Suprapubic skin (tissue), 4 donors: ENCODE results near the gene PPP2R1B. TPM values are rescaled to one million over a fixed set of nuclear protein-coding genes. Genes with fewer than 3 reads are reported as not detected.
"Not testable (repeated sequence)": the region's sequence is repeated elsewhere in the genome, so short reads cannot be mapped to it uniquely, and the experiment has no call there.

Experiments used
- DNase-seq, 2 donors: peaks; one replicate each; pipeline ENCODE4 v3.0.0-alpha.2; 2019; ENCODE audit warnings: low spot score in 2 of 2
- H3K27ac ChIP-seq: fragments of 200-600 bp; sonication (generic); one replicate; pipeline ENCODE4 v1.5.1; 2019
- H3K27me3 ChIP-seq: fragments of 200-600 bp; sonication (generic); one replicate; pipeline ENCODE4 v1.5.1; 2019
- H3K36me3 ChIP-seq: fragments of 200-600 bp; sonication (generic); one replicate; pipeline ENCODE4 v1.5.1; 2019
- H3K4me1 ChIP-seq: fragments of 200-600 bp; sonication (generic); one replicate; pipeline ENCODE4 v1.5.1; 2019
- H3K4me3 ChIP-seq: fragments of 200-600 bp; sonication (generic); one replicate; pipeline ENCODE4 v1.5.1; 2019; ENCODE audit warnings: mild to moderate bottlenecking
- H3K9me3 ChIP-seq: fragments of 200-600 bp; sonication (generic); one replicate; pipeline ENCODE4 v1.5.1; 2019
- EP300 ChIP-seq: sonication (generic); formaldehyde crosslinking; IDR thresholded peaks from one replicate; pipeline ENCODE4 v1.6.1; 2017; ENCODE audit warnings: antibody characterized with exemption
- POLR2A ChIP-seq, 2 donors: fragments of 450-650 bp; IDR thresholded peaks; one replicate each; pipeline ENCODE4 v1.6.1; 2017; ENCODE audit warnings: antibody characterized with exemption in 2 of 2, mild to moderate bottlenecking in 2 of 2, moderate library complexity in 2 of 2
- POLR2AphosphoS5 ChIP-seq, 3 donors: sonication (generic); formaldehyde crosslinking; IDR thresholded peaks; one replicate each; pipeline ENCODE4 v1.6.1; 2017; ENCODE audit warnings: antibody characterized with exemption in 3 of 3
- WGBS: methylation state at CpG from one replicate; pipeline ENCODE4 v1.1.5; 2018; 5-methylcytosine and 5-hydroxymethylcytosine counted together
- total RNA-seq, 4 donors: library from RNA; depleted of rRNA; stranded (reverse); fragments of >200 nt; gene quantifications; one replicate each; pipeline ENCODE4 v1.1.0, GENCODE V29; 2016
- TF ChIP-seq, protein P1 (sequence below), 2 donors: fragments of 200-600 bp in 1 of 2; fragments of 450-650 bp in 1 of 2; sonication (generic) in 1 of 2; IDR thresholded peaks; one replicate each; pipeline ENCODE4 v1.5.1; 2016 to 2019; ENCODE audit warnings: antibody characterized with exemption in 2 of 2, mild to moderate bottlenecking in 1 of 2, moderate library complexity in 1 of 2

The PPP2R1B gene
- total RNA-seq, 4 donors from 2014 or later: 27.9 to 39.8 (median 31.8) TPM

DNA sequence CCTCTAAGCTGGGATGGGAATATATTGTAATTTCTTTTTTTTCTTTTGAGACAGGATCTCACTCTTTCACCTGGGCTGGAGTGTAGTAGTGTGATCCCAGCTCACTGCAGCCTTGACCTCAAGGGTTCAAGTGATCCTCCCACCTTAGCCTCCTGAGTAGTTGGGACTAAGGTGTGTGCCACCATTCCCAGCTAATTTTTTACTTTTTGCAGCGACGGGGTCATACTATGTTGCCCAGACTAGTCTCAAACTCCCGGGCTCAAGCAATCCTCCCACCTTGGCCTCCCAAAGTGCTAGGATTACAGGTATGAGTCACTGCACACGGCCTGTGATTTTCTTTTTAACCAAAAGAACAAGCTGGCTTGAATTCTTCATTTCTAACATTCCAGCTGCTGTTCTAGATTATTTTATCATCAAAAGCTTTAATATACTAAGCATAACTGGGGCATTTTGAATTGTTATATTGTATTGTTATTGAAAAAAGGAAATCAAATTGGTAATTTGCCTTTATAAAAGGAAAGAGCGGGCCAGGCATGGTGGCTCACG, 26.8 kb upstream of the PPP2R1B start:
- Histone ChIP-seq H3K4me1 (peaks cover 11% of the 10 kb centered on the region), H3K36me3 (peaks cover under 1% of the 10 kb centered on the region), H3K4me3 (no peak overlapping the region), H3K9me3 (no peaks in the 10 kb centered on the region), H3K27me3 (no peaks in the 10 kb centered on the region), H3K27ac (peak overlapping the region; percentile 45)
- WGBS: 84% methylated on average over 6 of the region's 6 CpGs
- TF ChIP-seq EP300 (no peak), POLR2AphosphoS5 (IDR thresholded peaks at IDR 0.05) (no peak), POLR2A (IDR thresholded peaks at IDR 0.05) (no peak)
- TF ChIP-seq, protein P1, sequence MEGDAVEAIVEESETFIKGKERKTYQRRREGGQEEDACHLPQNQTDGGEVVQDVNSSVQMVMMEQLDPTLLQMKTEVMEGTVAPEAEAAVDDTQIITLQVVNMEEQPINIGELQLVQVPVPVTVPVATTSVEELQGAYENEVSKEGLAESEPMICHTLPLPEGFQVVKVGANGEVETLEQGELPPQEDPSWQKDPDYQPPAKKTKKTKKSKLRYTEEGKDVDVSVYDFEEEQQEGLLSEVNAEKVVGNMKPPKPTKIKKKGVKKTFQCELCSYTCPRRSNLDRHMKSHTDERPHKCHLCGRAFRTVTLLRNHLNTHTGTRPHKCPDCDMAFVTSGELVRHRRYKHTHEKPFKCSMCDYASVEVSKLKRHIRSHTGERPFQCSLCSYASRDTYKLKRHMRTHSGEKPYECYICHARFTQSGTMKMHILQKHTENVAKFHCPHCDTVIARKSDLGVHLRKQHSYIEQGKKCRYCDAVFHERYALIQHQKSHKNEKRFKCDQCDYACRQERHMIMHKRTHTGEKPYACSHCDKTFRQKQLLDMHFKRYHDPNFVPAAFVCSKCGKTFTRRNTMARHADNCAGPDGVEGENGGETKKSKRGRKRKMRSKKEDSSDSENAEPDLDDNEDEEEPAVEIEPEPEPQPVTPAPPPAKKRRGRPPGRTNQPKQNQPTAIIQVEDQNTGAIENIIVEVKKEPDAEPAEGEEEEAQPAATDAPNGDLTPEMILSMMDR (IDR thresholded peaks at IDR 0.05): no peak
- DNase-seq: no peak

DNA sequence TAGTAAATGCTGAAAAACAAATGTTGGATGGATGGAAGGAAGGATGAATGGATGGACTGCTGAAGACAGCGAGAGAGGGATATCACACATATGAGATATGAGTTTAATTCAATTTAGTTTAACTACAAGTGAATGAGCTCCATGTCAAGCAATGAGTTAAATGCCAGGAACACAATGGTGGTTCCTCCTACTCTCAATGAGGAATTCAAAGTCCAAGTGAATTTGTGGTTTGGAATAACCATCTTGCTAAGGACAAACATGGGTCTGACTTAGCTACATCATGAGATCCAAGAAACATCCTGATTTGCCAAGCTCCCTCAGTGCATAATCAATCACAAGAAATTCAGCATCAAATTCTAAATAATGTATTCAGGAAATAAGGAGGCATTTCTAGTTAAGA, 26.1 kb upstream of the PPP2R1B start:
- no peak for DNase-seq
- no peak overlapping the region for H3K4me3 ChIP-seq
- peaks cover 11% of the 10 kb centered on the region for H3K4me1 ChIP-seq
- 100% methylated on average over 1 of the region's 1 CpG for WGBS
- no peaks in the 10 kb centered on the region for H3K36me3 ChIP-seq
- H3K27me3 ChIP-seq: no peaks in the 10 kb centered on the region
- TF ChIP-seq POLR2AphosphoS5 (IDR thresholded peaks at IDR 0.05): no peak
- H3K9me3 ChIP-seq: no peaks in the 10 kb centered on the region
- H3K27ac ChIP-seq: no peak overlapping the region

DNA sequence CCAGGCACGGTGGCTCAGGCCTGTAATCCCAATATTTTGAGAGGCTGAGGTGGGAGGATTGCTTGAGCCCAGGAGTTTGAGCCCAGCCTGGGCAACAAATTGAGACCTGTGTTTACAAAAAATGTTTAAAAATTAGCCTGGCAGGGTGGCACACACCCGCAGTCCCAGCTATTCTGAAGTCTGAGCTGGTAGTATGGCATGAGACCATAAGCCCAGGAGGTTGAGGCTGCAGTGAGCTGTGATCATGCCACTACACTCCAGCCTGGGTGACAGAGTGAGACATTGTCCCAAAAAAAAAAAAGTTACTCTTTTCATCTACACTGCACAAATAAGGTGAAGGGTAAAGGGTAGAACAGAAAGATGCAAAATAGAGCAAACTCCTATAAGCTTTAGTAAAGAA, 22.3 kb upstream of the PPP2R1B start:
- no peaks in the 10 kb centered on the region for H3K27me3 ChIP-seq
- TF ChIP-seq POLR2A (IDR thresholded peaks at IDR 0.05) (no peak), POLR2AphosphoS5 (IDR thresholded peaks at IDR 0.05) (no peak), EP300 (no peak)
- TF ChIP-seq, protein P1 (IDR thresholded peaks at IDR 0.05): no peak
- no peaks in the 10 kb centered on the region for H3K9me3 ChIP-seq
- H3K36me3 ChIP-seq: peaks cover 22% of the 10 kb centered on the region
- 79% methylated on average over 2 of the region's 2 CpGs for WGBS
- peak overlapping the region; percentile 20 for H3K27ac ChIP-seq
- no peak overlapping the region for H3K4me3 ChIP-seq
- H3K4me1 ChIP-seq: peaks cover 4% of the 10 kb centered on the region
- DNase-seq: no peak

DNA sequence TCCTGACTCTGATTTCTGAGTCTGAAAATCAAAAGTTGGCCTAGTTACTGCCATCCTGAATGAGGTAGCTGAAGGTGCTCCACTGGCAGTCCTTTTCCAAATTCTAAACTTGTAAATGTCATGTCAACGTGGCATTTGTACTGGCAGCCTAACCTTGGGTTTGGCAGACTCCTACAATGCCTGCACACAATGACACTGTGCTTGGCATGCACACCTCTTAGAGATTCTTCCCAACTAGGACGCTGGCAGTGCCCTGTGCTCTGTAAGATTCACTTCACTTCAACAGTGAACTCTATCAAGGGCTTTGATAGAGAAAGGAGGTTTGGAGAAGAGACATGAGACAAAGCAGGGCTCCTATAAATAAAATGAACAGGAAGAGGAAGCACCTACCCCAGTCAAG, 21.9 kb upstream of the PPP2R1B start:
- Histone ChIP-seq H3K4me1 (peaks cover under 1% of the 10 kb centered on the region), H3K4me3 (no peak overlapping the region), H3K27me3 (no peaks in the 10 kb centered on the region), H3K27ac (peak overlapping the region; percentile 20), H3K9me3 (no peaks in the 10 kb centered on the region), H3K36me3 (peaks cover 22% of the 10 kb centered on the region)
- no peak for DNase-seq
- no peak for TF ChIP-seq POLR2A (IDR thresholded peaks at IDR 0.05)
- no peak for TF ChIP-seq EP300
- 37% methylated on average over 2 of the region's 2 CpGs for WGBS

DNA sequence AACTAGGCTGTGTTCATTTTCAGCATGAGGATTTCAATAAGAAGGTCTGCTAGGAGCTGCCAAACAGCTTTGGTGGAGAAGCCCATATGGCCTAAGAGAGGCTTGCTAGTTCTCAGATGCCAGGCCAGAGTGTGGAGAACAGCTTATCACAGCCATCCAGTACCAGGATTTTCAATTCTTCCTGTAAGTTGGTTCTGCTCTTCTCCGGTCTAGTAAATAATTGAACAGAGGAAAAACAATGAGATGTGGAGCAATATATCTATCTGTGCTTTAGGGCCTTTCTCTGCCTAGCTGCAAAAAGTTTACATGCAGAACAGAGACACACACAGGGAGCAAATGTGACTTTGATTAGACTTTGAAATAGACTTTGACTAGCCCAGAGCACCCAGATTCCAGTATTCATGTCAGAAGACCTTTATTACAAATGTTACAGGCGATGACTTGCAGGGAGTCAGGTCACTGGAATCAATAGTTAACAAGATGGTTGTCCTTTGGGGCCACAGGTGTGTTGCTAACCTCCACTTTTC, 19.8 kb upstream of the PPP2R1B start:
- no peaks in the 10 kb centered on the region for H3K4me1 ChIP-seq
- TF ChIP-seq POLR2AphosphoS5 (IDR thresholded peaks at IDR 0.05) (no peak), POLR2A (IDR thresholded peaks at IDR 0.05) (no peak), EP300 (no peak)
- TF ChIP-seq, protein P1 (IDR thresholded peaks at IDR 0.05): no peak
- WGBS: 87% methylated on average over 2 of the region's 2 CpGs
- no peaks in the 10 kb centered on the region for H3K9me3 ChIP-seq
- DNase-seq: no peak
- H3K4me3 ChIP-seq: no peak overlapping the region
- peaks cover 22% of the 10 kb centered on the region for H3K36me3 ChIP-seq
- no peaks in the 10 kb centered on the region for H3K27me3 ChIP-seq
- H3K27ac ChIP-seq: no peak overlapping the region

DNA sequence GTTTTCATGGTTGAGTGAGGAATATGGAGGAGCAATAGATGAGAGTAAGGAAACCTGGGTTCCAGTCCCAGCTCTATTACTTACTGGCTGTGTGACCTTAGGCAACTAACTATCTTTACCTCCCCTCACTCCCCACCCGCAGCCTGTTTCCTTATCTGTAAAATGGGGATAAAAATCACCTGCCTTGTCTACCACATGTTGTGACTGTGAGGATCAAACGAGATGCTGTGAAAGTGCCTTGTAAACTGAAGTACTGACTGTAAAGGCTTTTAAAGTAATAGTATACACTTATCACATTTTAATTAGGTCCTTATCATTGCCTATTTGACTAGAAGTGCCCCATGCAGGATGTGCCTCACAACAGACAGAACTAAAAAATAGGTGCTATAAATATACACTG, 18.9 kb upstream of the PPP2R1B start:
- WGBS: 93% methylated on average over 2 of the region's 2 CpGs
- no peak overlapping the region for H3K27ac ChIP-seq
- TF ChIP-seq EP300: no peak
- TF ChIP-seq POLR2AphosphoS5 (IDR thresholded peaks at IDR 0.05): no peak
- no peak for TF ChIP-seq POLR2A (IDR thresholded peaks at IDR 0.05)
- TF ChIP-seq, protein P1 (IDR thresholded peaks at IDR 0.05): no peak
- no peaks in the 10 kb centered on the region for H3K27me3 ChIP-seq
- DNase-seq: no peak
- no peaks in the 10 kb centered on the region for H3K4me1 ChIP-seq
- no peaks in the 10 kb centered on the region for H3K9me3 ChIP-seq
- H3K4me3 ChIP-seq: no peak overlapping the region
- peaks cover 22% of the 10 kb centered on the region for H3K36me3 ChIP-seq

DNA sequence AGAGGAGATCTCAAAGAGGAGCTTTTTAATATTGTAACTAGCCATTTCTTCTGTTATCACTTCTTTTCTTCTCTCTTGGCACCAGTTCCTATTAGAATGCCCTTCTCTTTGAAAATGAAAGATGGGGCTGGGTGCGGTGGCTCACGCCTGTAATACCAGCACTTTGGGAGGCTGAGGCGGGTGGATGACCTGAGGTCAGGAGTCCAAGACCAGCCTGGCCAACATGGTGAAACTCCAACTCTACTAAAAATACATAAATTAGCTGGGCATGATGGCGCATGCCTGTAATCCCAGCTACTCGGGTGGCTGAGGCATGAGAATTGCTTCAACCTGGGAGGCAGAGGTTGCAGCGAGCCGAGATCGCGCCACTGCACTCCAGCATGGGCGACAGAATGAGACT, 18.1 kb upstream of the PPP2R1B start:
- 94% methylated on average over 10 of the region's 10 CpGs for WGBS
- not testable (repeated sequence) for H3K27ac ChIP-seq, H3K4me3 ChIP-seq, DNase-seq, H3K4me1 ChIP-seq, H3K9me3 ChIP-seq, H3K27me3 ChIP-seq
- peaks cover 22% of the 10 kb centered on the region for H3K36me3 ChIP-seq
